ENCODE results near the gene CD44. TPM values are rescaled to one million over a fixed set of nuclear protein-coding genes. Genes with fewer than 3 reads are reported as not detected.

The CD44 gene
- total RNA-seq, 4 donors from 2014 or later: 135 to 636 (median 397) TPM

DNA sequence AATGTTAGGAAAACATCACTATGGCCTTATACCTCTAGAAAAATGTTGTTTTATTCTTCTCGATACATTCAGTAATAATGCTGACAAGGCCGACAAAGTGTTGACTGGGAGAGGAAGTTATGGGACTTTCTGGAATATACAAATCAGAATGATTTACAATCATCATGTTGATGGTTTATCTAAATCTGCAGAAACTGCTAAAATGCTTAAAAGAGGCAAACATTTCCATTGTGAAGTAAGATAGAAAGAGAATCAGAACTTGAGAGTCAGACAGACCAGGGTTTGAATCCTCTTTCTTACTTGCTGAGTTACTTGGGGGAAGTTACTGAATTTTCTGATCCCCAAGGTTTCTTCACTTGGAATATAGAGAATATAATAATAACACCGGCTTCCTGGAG lies 89.4 kb downstream of the CD44 start:
- Histone ChIP-seq H3K4me3 (no peak overlapping the region), H3K9me3 (no peaks in the 10 kb centered on the region), H3K36me3 (no peaks in the 10 kb centered on the region), H3K27ac (peak overlapping the region in 1 of 2 donors; percentile 28), H3K4me1 (no peaks in the 10 kb centered on the region), H3K27me3 (no peaks in the 10 kb centered on the region)
- intact Hi-C loops (cut with DNase I; ENCODE audit: low total_unique reads): no loop called here
- no peak for TF ChIP-seq POLR2A (IDR thresholded peaks at IDR 0.05)
- TF ChIP-seq CTCF (IDR thresholded peaks at IDR 0.05): no peak
- no peak for DNase-seq

DNA sequence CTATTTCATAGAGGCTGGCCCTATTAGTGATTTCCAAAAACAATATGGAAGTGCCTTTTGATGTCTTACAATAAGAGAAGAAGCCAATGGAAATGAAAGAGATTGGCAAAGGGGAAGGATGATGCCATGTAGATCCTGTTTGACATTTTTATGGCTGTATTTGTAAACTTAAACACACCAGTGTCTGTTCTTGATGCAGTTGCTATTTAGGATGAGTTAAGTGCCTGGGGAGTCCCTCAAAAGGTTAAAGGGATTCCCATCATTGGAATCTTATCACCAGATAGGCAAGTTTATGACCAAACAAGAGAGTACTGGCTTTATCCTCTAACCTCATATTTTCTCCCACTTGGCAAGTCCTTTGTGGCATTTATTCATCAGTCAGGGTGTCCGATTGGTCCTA lies 91.4 kb downstream of the CD44 start:
- H3K27ac ChIP-seq: peak overlapping the region in 1 of 2 donors; percentile 0
- DNase-seq: no peak
- no peak for TF ChIP-seq POLR2A (IDR thresholded peaks at IDR 0.05)
- TF ChIP-seq CTCF (IDR thresholded peaks at IDR 0.05): no peak
- H3K9me3 ChIP-seq: no peaks in the 10 kb centered on the region
- intact Hi-C loops (cut with DNase I; ENCODE audit: low total_unique reads): no loop called here
- no peak overlapping the region for H3K4me3 ChIP-seq
- H3K36me3 ChIP-seq: no peaks in the 10 kb centered on the region
- H3K4me1 ChIP-seq: no peaks in the 10 kb centered on the region
- no peaks in the 10 kb centered on the region for H3K27me3 ChIP-seq

DNA sequence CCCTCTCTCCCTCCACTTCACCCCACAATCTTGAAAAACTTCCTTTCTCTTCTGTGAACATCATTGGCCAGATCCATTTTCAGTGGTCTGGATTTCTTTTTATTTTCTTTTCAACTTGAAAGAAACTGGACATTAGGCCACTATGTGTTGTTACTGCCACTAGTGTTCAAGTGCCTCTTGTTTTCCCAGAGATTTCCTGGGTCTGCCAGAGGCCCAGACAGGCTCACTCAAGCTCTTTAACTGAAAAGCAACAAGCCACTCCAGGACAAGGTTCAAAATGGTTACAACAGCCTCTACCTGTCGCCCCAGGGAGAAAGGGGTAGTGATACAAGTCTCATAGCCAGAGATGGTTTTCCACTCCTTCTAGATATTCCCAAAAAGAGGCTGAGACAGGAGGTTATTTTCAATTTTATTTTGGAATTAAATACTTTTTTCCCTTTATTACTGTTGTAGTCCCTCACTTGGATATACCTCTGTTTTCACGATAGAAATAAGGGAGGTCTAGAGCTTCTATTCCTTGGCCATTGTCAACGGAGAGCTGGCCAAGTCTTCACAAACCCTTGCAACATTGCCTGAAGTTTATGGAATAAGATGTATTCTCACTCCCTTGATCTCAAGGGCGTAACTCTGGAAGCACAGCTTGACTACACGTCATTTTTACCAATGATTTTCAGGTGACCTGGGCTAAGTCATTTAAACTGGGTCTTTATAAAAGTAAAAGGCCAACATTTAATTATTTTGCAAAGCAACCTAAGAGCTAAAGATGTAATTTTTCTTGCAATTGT lies 92.3 kb downstream of the CD44 start:
- TF ChIP-seq POLR2A (IDR thresholded peaks at IDR 0.05) (no peak), CTCF (IDR thresholded peaks at IDR 0.05) (no peak)
- H3K4me1 ChIP-seq: no peaks in the 10 kb centered on the region
- H3K27ac ChIP-seq: no peak overlapping the region
- no peak overlapping the region for H3K4me3 ChIP-seq
- H3K27me3 ChIP-seq: no peaks in the 10 kb centered on the region
- no peaks in the 10 kb centered on the region for H3K9me3 ChIP-seq
- H3K36me3 ChIP-seq: no peaks in the 10 kb centered on the region
- intact Hi-C loops (cut with DNase I; ENCODE audit: low total_unique reads): no loop called here
- DNase-seq: no peak

- TF ChIP-seq CTCF (IDR thresholded peaks at IDR 0.05) (no peak), POLR2A (IDR thresholded peaks at IDR 0.05) (no peak)
- no peak for DNase-seq
- Histone ChIP-seq H3K36me3 (no peaks in the 10 kb centered on the region), H3K4me1 (no peaks in the 10 kb centered on the region), H3K27ac (no peak overlapping the region), H3K9me3 (no peaks in the 10 kb centered on the region), H3K27me3 (no peaks in the 10 kb centered on the region), H3K4me3 (no peak overlapping the region)
- intact Hi-C loops (cut with DNase I; ENCODE audit: low total_unique reads): no loop called here
Measured at GRCh38 chr11:35232891-35233330, 93.9 kb downstream of the CD44 start.

GRCh38 chr11:35233518-35233917 lies 94.5 kb downstream of the CD44 start:
- intact Hi-C loops (cut with DNase I; ENCODE audit: low total_unique reads): no loop called here
- no peak for TF ChIP-seq POLR2A (IDR thresholded peaks at IDR 0.05)
- TF ChIP-seq CTCF (IDR thresholded peaks at IDR 0.05): no peak
- no peak overlapping the region for H3K27ac ChIP-seq

More at GRCh38 chr11:35233518-35233917, 94.5 kb downstream of the CD44 start:
- no peaks in the 10 kb centered on the region for H3K36me3 ChIP-seq
- no peak overlapping the region for H3K4me3 ChIP-seq
- no peaks in the 10 kb centered on the region for H3K27me3 ChIP-seq
- no peaks in the 10 kb centered on the region for H3K9me3 ChIP-seq
- DNase-seq: no peak
- H3K4me1 ChIP-seq: no peaks in the 10 kb centered on the region

Measured in uterus (tissue), 4 donors.